ENCODE data around the gene RAB6C.
"Not testable (repeated sequence)": the region's sequence is repeated elsewhere in the genome, so short reads cannot be mapped to it uniquely, and the experiment has no call there.

The RAB6C gene

GRCh38 chr2:129979629-129980155 is at the start of gene RAB6C:
Gene RAB6C, plus strand, starts transcription at chr2:129979666. Its CDS starts 450 bp downstream, at chr2:129980116.
- peak; percentile 0 for DNase-seq
- in situ Hi-C loops (cut with HindIII; ENCODE audit: low pct_ligation_motif_present, low sequenced_read_pairs), result not testable (repeated sequence)

GRCh38 chr2:129930451-129930850 is 49.0 kb upstream of the RAB6C start:
- peaks cover 5% of the 10 kb centered on the region for H3K27me3 ChIP-seq (replicated peaks)
- TF ChIP-seq, protein P1, sequence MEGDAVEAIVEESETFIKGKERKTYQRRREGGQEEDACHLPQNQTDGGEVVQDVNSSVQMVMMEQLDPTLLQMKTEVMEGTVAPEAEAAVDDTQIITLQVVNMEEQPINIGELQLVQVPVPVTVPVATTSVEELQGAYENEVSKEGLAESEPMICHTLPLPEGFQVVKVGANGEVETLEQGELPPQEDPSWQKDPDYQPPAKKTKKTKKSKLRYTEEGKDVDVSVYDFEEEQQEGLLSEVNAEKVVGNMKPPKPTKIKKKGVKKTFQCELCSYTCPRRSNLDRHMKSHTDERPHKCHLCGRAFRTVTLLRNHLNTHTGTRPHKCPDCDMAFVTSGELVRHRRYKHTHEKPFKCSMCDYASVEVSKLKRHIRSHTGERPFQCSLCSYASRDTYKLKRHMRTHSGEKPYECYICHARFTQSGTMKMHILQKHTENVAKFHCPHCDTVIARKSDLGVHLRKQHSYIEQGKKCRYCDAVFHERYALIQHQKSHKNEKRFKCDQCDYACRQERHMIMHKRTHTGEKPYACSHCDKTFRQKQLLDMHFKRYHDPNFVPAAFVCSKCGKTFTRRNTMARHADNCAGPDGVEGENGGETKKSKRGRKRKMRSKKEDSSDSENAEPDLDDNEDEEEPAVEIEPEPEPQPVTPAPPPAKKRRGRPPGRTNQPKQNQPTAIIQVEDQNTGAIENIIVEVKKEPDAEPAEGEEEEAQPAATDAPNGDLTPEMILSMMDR (IDR thresholded peaks at IDR 0.05; ENCODE audit: low read depth, low read length, missing control alignments), result no peak
- no peak overlapping the region for H3K4me3 ChIP-seq (ENCODE audit: low read depth, low read length)
- DNase-seq, result no peak
- in situ Hi-C loops (cut with HindIII; ENCODE audit: low pct_ligation_motif_present, low sequenced_read_pairs), result no loop called here
- H3K36me3 ChIP-seq (replicated peaks), result no peaks in the 10 kb centered on the region
- no peak overlapping the region for H3K27ac ChIP-seq

More at GRCh38 chr2:129979629-129980155, at the start of gene RAB6C:
- not testable (repeated sequence) for H3K36me3 ChIP-seq (replicated peaks); H3K27ac ChIP-seq; H3K27me3 ChIP-seq (replicated peaks)
- H3K4me3 ChIP-seq (ENCODE audit: low read depth, low read length), result peak within 1 kb of the TSS; percentile 29

GRCh38 chr2:129933387-129933786 is 46.1 kb upstream of the RAB6C start:
- in situ Hi-C loops (cut with HindIII; ENCODE audit: low pct_ligation_motif_present, low sequenced_read_pairs); H3K4me3 ChIP-seq (ENCODE audit: low read depth, low read length); H3K36me3 ChIP-seq (replicated peaks); H3K27ac ChIP-seq; DNase-seq; H3K27me3 ChIP-seq (replicated peaks): not testable (repeated sequence)

DNA sequence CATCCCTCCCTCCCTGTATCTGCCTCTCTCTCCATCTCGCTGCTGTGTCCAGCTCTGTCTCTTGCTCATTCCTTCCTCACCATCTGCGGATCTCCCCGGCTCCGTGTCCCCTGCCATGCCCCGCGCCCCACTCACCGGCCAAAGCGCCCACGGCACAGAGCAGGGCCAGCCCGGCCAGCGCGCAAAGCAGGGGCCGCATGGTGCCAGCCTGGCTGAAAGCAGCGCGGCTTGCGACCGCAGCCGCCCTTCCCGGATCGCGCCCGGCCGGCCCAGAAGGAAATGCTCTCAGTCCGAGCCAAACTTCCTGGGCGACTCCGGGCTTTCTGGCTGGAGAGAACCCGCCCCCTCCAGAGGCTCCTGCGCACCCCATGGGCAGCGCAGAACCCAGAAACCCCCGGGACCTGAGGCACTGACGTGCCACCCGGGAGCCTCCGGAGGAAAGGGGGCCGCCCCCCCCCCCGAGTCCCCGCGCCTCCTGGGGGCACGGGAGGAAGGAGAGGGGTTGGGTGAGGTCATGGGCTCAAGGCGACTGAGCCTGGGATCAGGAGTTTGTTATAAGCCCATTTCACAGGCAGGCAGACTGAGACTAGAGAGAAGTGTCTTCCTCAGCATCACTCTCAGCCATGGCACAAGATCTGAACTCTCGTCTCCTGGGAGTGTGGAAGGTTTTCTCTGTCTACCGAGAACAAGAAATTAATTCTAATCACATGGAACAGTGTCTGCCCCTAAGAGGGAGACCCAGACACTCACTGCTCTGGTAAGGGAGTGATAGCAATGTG is 45.2 kb upstream of the RAB6C start:
- in situ Hi-C loops (cut with HindIII; ENCODE audit: low pct_ligation_motif_present, low sequenced_read_pairs), result no loop called here
- no peak for DNase-seq
- Histone ChIP-seq H3K27me3 (replicated peaks) (peaks cover 5% of the 10 kb centered on the region), H3K36me3 (replicated peaks) (no peaks in the 10 kb centered on the region), H3K4me3 (ENCODE audit: low read depth, low read length) (no peak overlapping the region), H3K27ac (no peak overlapping the region)
- TF ChIP-seq, protein P1 (IDR thresholded peaks at IDR 0.05; ENCODE audit: low read depth, low read length, missing control alignments), result no peak

GRCh38 chr2:129935118-129935517 is 44.3 kb upstream of the RAB6C start:
- Histone ChIP-seq H3K27me3 (replicated peaks) (peaks cover 5% of the 10 kb centered on the region), H3K27ac (no peak overlapping the region), H3K36me3 (replicated peaks) (no peaks in the 10 kb centered on the region), H3K4me3 (ENCODE audit: low read depth, low read length) (no peak overlapping the region)
- in situ Hi-C loops (cut with HindIII; ENCODE audit: low pct_ligation_motif_present, low sequenced_read_pairs), result no loop called here
- DNase-seq, result no peak
- TF ChIP-seq, protein P1 (IDR thresholded peaks at IDR 0.05; ENCODE audit: low read depth, low read length, missing control alignments), result no peak

GRCh38 chr2:129936334-129936934 is 43.0 kb upstream of the RAB6C start:
- Histone ChIP-seq H3K27me3 (replicated peaks) (peaks cover 5% of the 10 kb centered on the region), H3K4me3 (ENCODE audit: low read depth, low read length) (no peak overlapping the region), H3K36me3 (replicated peaks) (no peaks in the 10 kb centered on the region), H3K27ac (no peak overlapping the region)
- in situ Hi-C loops (cut with HindIII; ENCODE audit: low pct_ligation_motif_present, low sequenced_read_pairs), result no loop called here
- TF ChIP-seq, protein P1 (IDR thresholded peaks at IDR 0.05; ENCODE audit: low read depth, low read length, missing control alignments), result no peak
- no peak for DNase-seq

GRCh38 chr2:129938850-129939471 is 40.5 kb upstream of the RAB6C start:
- H3K27me3 ChIP-seq (replicated peaks); H3K36me3 ChIP-seq (replicated peaks); in situ Hi-C loops (cut with HindIII; ENCODE audit: low pct_ligation_motif_present, low sequenced_read_pairs); H3K27ac ChIP-seq; H3K4me3 ChIP-seq (ENCODE audit: low read depth, low read length); DNase-seq: not testable (repeated sequence)

GRCh38 chr2:129943456-129943855 is 36.0 kb upstream of the RAB6C start:
- DNase-seq; in situ Hi-C loops (cut with HindIII; ENCODE audit: low pct_ligation_motif_present, low sequenced_read_pairs); H3K27ac ChIP-seq; H3K27me3 ChIP-seq (replicated peaks); H3K36me3 ChIP-seq (replicated peaks); H3K4me3 ChIP-seq (ENCODE audit: low read depth, low read length): not testable (repeated sequence)
